HCT116 (cell line): ENCODE results near the gene RCBTB2. TPM values are rescaled to one million over a fixed set of nuclear protein-coding genes. Genes with fewer than 3 reads are reported as not detected.

Experiments
- ATAC-seq: fragments of 200-7000 bp; cut with Tn5 transposase; 2 replicates; pipeline ENCODE4 v1.9.1; 2020; ENCODE audit warnings: mild to moderate bottlenecking, moderate library complexity
- BruUV-seq: library from RNA; stranded (reverse); fragments of 400-500 nt; replicated peaks from 2 replicates; lab custom pipeline; 2021; lab: Mats Ljungman, UMichigan
- CTCF ChIA-PET: fragments of 300-600 bp; sonication (Branson Sonifier 250); formaldehyde crosslinking; loops from one replicate; lab custom pipeline; 2021; ENCODE audit warnings: antibody characterized with exemption; lab: Charles Lee
- POLR2A ChIA-PET: fragments of 300-600, 350-600 bp; sonication (Branson Sonifier 250); formaldehyde crosslinking; loops from one replicate; lab custom pipeline; 2021; ENCODE audit warnings: antibody characterized with exemption; lab: Charles Lee
- RAD21 ChIA-PET, 2 experiments: fragments of 300-600 bp; sonication (Branson Sonifier 250); formaldehyde crosslinking; loops; one replicate each; lab custom pipeline; 2023; ENCODE audit warnings: low total read pairs in 2 of 2; ENCODE audit not compliant: uncharacterized antibody in 2 of 2, unreplicated experiment in 2 of 2, low non-redundant PET in 1 of 2; lab: Charles Lee
- DNase-seq: peaks from one replicate; pipeline ENCODE4 v3.0.0-alpha.2; 2010; ENCODE audit warnings: low read depth, low spot score
- H2AFZ ChIP-seq: fragments of 200-600 bp; shearing (Covaris generic), sonication (generic); 2 replicates; pipeline ENCODE4 v1.6.1; 2017; ENCODE audit warnings: low read depth, mixed run types, mixed read lengths, antibody characterized with exemption, low read length; ENCODE audit not compliant: poor library complexity, severe bottlenecking
- H3K27ac ChIP-seq: 2 replicates; pipeline ENCODE4 v1.5.1; 2012; ENCODE audit warnings: low read depth, low read length
- H3K27me3 ChIP-seq: fragments of 200-600 bp; sonication (generic); 2 replicates; pipeline ENCODE4 v1.6.1; 2016; ENCODE audit warnings: mixed run types, low read length, mixed read lengths; ENCODE audit not compliant: insufficient read depth
- H3K36me3 ChIP-seq, 2 experiments: fragments of 200-500 bp in 1 of 2; fragments of 200-600 bp in 1 of 2; sonication (Bioruptor generic) in 1 of 2; sonication (generic) in 1 of 2; 2 replicates each; pipeline versions ENCODE4 v1.5.1 to v1.6.1; 2014 to 2016; ENCODE audit warnings: low read length in 2 of 2, inconsistent platforms in 1 of 2, mixed read lengths in 1 of 2, mixed run types in 1 of 2; ENCODE audit not compliant: insufficient read depth in 2 of 2, control insufficient read depth in 1 of 2
- H3K4me1 ChIP-seq, 2 experiments: fragments of 200-600 bp in 1 of 2; sonication (generic) in 1 of 2; 2 replicates each; pipeline versions ENCODE4 v1.5.1 to v1.6.1; 2012 to 2017; ENCODE audit warnings: low read length in 2 of 2, inconsistent platforms in 1 of 2, mild to moderate bottlenecking in 1 of 2, mixed read lengths in 1 of 2, mixed run types in 1 of 2, moderate library complexity in 1 of 2; ENCODE audit not compliant: insufficient read depth in 2 of 2, control insufficient read depth in 1 of 2
- H3K4me2 ChIP-seq: fragments of 200-600 bp; sonication (generic); 2 replicates; pipeline ENCODE4 v1.6.1; 2017; ENCODE audit warnings: mixed run types, low read length, mixed read lengths
- H3K4me3 ChIP-seq, 2 experiments: fragments of 200-600 bp in 1 of 2; sonication (generic) in 1 of 2; replicated peaks in 1 of 2; 2 replicates each; pipeline ENCODE4 v1.5.1; 2011 to 2016; ENCODE audit warnings: low read length in 2 of 2, control low read depth in 1 of 2, low read depth in 1 of 2, mild to moderate bottlenecking in 1 of 2, mixed read lengths in 1 of 2, mixed run types in 1 of 2
- H3K79me2 ChIP-seq: fragments of 200-600 bp; sonication (generic); 2 replicates; pipeline ENCODE4 v1.6.1; 2017; ENCODE audit warnings: mild to moderate bottlenecking, mixed run types, low read length, moderate library complexity, mixed read lengths; ENCODE audit not compliant: insufficient read depth
- H3K9ac ChIP-seq: fragments of 200-600 bp; sonication (generic); 2 replicates; pipeline ENCODE4 v1.6.1; 2016; ENCODE audit warnings: low read length, mixed read lengths
- H3K9me2 ChIP-seq: fragments of 200-600 bp; sonication (generic), shearing (Covaris generic); 2 replicates; pipeline ENCODE4 v1.6.1; 2017; ENCODE audit warnings: mixed run types, mild to moderate bottlenecking, moderate library complexity; ENCODE audit not compliant: insufficient read depth
- H3K9me3 ChIP-seq, 2 experiments: fragments of 200-500 bp in 1 of 2; fragments of 200-600 bp in 1 of 2; sonication (Bioruptor generic) in 1 of 2; sonication (generic) in 1 of 2; 2 replicates each; pipeline ENCODE4 v1.6.1; 2014 to 2017; ENCODE audit warnings: low read length in 2 of 2, mixed read lengths in 2 of 2, inconsistent platforms in 1 of 2, low read depth in 1 of 2, mild to moderate bottlenecking in 1 of 2, mixed run types in 1 of 2, moderate library complexity in 1 of 2; ENCODE audit not compliant: control insufficient read depth in 1 of 2, insufficient read depth in 1 of 2
- H4K20me1 ChIP-seq: fragments of 200-600 bp; sonication (generic), shearing (Covaris generic); 2 replicates; pipeline ENCODE4 v1.6.1; 2017; ENCODE audit warnings: mixed run types, mild to moderate bottlenecking, moderate library complexity; ENCODE audit not compliant: insufficient read depth
- ATF3 ChIP-seq: IDR thresholded peaks from 2 replicates; pipeline ENCODE4 v1.6.1; 2012
- CTCF ChIP-seq, 3 experiments: fragments of 200-600 bp in 1 of 3; sonication (generic) in 1 of 3; IDR thresholded peaks in 2 of 3; conservative IDR thresholded peaks in 1 of 3; 2 replicates each; pipeline ENCODE4 v1.5.1; 2012 to 2017; ENCODE audit warnings: low read depth in 2 of 3, low read length in 2 of 3, antibody characterized with exemption in 1 of 3, borderline replicate concordance in 1 of 3, control low read depth in 1 of 3, mild to moderate bottlenecking in 1 of 3, mixed read lengths in 1 of 3, mixed run types in 1 of 3, moderate library complexity in 1 of 3; ENCODE audit not compliant: insufficient read depth in 1 of 3
- ELF1 ChIP-seq: IDR thresholded peaks from 2 replicates; pipeline ENCODE4 v1.6.1; 2012; ENCODE audit warnings: low read depth, borderline replicate concordance
- EZH2phosphoT487 ChIP-seq: fragments of 200-600 bp; IDR thresholded peaks from 2 replicates; pipeline ENCODE4 v1.6.1; 2018; ENCODE audit warnings: antibody characterized with exemption, borderline replicate concordance
- JUND ChIP-seq: IDR thresholded peaks from 2 replicates; pipeline ENCODE4 v1.6.1; 2012
- MAX ChIP-seq: IDR thresholded peaks from 2 replicates; pipeline ENCODE4 v1.6.1; 2012
- POLR2A ChIP-seq: IDR thresholded peaks from 2 replicates; pipeline ENCODE4 v1.7.0; 2011; ENCODE audit warnings: borderline replicate concordance; ENCODE audit not compliant: insufficient read depth, insufficient read length; ENCODE audit errors: extremely low read depth
- POLR2AphosphoS5 ChIP-seq: IDR thresholded peaks from 2 replicates; pipeline ENCODE4 v1.6.1; 2011; ENCODE audit warnings: mild to moderate bottlenecking, low read depth, low read length, moderate library complexity
- RAD21 ChIP-seq: IDR thresholded peaks from 2 replicates; pipeline ENCODE4 v1.6.1; 2012; ENCODE audit warnings: low read depth, mild to moderate bottlenecking
- REST ChIP-seq: IDR thresholded peaks from 2 replicates; pipeline ENCODE4 v1.6.1; 2012; ENCODE audit warnings: low read depth
- SIN3A ChIP-seq: IDR thresholded peaks from 2 replicates; pipeline ENCODE4 v1.6.1; 2012; ENCODE audit warnings: low read depth
- SP1 ChIP-seq: IDR thresholded peaks from 2 replicates; pipeline ENCODE4 v1.6.1; 2012; ENCODE audit warnings: low read depth
- SRF ChIP-seq: IDR thresholded peaks from 2 replicates; pipeline ENCODE4 v1.6.1; 2012; ENCODE audit warnings: low read depth
- TCF7L2 ChIP-seq: IDR thresholded peaks from 2 replicates; pipeline ENCODE4 v1.7.0; 2011; ENCODE audit warnings: borderline replicate concordance, inconsistent platforms; ENCODE audit not compliant: insufficient read depth, insufficient read length; ENCODE audit errors: extremely low read depth
- YY1 ChIP-seq: IDR thresholded peaks from 2 replicates; pipeline ENCODE4 v1.6.1; 2011; ENCODE audit warnings: low read length, low read depth, moderate library complexity, mild to moderate bottlenecking; ENCODE audit not compliant: insufficient replicate concordance; ENCODE audit errors: extremely low read depth
- intact Hi-C: fragments of 100-400 bp; cut with micrococcal nuclease; formaldehyde crosslinking; loops from 2 replicates; pipeline ENCODE4 v1.10.0; 2022
- total RNA-seq: library from RNA; stranded (reverse); gene quantifications from one replicate; pipeline ENCODE4 v1.2.1, GENCODE V29; 2021; ENCODE audit not compliant: unreplicated experiment

RCBTB2 gene
- total RNA-seq, 1 experiment from 2014 or later: 1.3 TPM

- no TSS peak for BruUV-seq
- no peak for DNase-seq
- POLR2A ChIA-PET: no interaction called here
- no peak for ATAC-seq
- CTCF ChIA-PET: no interaction called here
- intact Hi-C loops: no loop called here
- no peaks in the 10 kb centered on the region for H3K79me2 ChIP-seq
- no peaks in the 10 kb centered on the region for H3K9me3 ChIP-seq
- H2AFZ ChIP-seq: no peak overlapping the region
- H3K4me2 ChIP-seq: no peak overlapping the region
- H4K20me1 ChIP-seq: no peaks in the 10 kb centered on the region
- no peak overlapping the region for H3K9ac ChIP-seq
- H3K36me3 ChIP-seq: no peaks in the 10 kb centered on the region
- H3K4me1 ChIP-seq: no peaks in the 10 kb centered on the region
- RAD21 ChIA-PET: no interaction called here
- H3K4me3 ChIP-seq: no peak overlapping the region
- H3K27ac ChIP-seq: no peak overlapping the region
- TF ChIP-seq ELF1: no peak
- TF ChIP-seq CTCF (IDR thresholded peaks at IDR 0.05 in 2 of 3, conservative IDR thresholded peaks at IDR 0.05 in 1 of 3; ENCODE audit: borderline replicate concordance in 1 of 3, insufficient read depth in 1 of 3, low read depth in 2 of 3, low read length in 2 of 3): no peak
- TF ChIP-seq POLR2A: no peak
- no peak for TF ChIP-seq SIN3A
- no peak for TF ChIP-seq ATF3
- TF ChIP-seq TCF7L2: no peak
- TF ChIP-seq RAD21: no peak
- TF ChIP-seq POLR2AphosphoS5: no peak
- no peak for TF ChIP-seq YY1
- TF ChIP-seq EZH2phosphoT487: no peak
- no peak for TF ChIP-seq MAX
- no peak for TF ChIP-seq JUND
- TF ChIP-seq SRF: no peak
- no peak for TF ChIP-seq REST
- no peak for TF ChIP-seq SP1
- no peaks in the 10 kb centered on the region for H3K27me3 ChIP-seq
- H3K9me2 ChIP-seq: no peaks in the 10 kb centered on the region
Measured at GRCh38 chr13:48488995-48489394, 43.9 kb downstream of the RCBTB2 start.
